Fibroblast of mammary gland (primary cell): ENCODE measurements around the gene MYO3B.

Experiments used
- DNase-seq: peaks from one replicate; pipeline ENCODE4 v3.0.0-alpha.2; 2010; ENCODE audit warnings: low read depth
- H3K4me3 ChIP-seq: 2 replicates; pipeline ENCODE4 v1.5.1; 2011; ENCODE audit warnings: low read depth, mild to moderate bottlenecking, low read length, moderate library complexity; ENCODE audit not compliant: control insufficient read depth
- TF ChIP-seq, protein P1 (sequence below): conservative IDR thresholded peaks from 2 replicates; pipeline ENCODE4 v1.5.1; 2011; ENCODE audit warnings: low read depth, low read length, inconsistent platforms; ENCODE audit not compliant: control insufficient read depth, insufficient read depth

MYO3B gene

GRCh38 chr2:170291474-170291873, 113.5 kb downstream of the MYO3B start:
- no peak overlapping the region for H3K4me3 ChIP-seq
- TF ChIP-seq, protein P1, sequence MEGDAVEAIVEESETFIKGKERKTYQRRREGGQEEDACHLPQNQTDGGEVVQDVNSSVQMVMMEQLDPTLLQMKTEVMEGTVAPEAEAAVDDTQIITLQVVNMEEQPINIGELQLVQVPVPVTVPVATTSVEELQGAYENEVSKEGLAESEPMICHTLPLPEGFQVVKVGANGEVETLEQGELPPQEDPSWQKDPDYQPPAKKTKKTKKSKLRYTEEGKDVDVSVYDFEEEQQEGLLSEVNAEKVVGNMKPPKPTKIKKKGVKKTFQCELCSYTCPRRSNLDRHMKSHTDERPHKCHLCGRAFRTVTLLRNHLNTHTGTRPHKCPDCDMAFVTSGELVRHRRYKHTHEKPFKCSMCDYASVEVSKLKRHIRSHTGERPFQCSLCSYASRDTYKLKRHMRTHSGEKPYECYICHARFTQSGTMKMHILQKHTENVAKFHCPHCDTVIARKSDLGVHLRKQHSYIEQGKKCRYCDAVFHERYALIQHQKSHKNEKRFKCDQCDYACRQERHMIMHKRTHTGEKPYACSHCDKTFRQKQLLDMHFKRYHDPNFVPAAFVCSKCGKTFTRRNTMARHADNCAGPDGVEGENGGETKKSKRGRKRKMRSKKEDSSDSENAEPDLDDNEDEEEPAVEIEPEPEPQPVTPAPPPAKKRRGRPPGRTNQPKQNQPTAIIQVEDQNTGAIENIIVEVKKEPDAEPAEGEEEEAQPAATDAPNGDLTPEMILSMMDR: no peak
- DNase-seq: no peak

- no peak overlapping the region for H3K4me3 ChIP-seq
- TF ChIP-seq, protein P1: no peak
- DNase-seq: no peak
Measured at GRCh38 chr2:170292415-170292814, 114.5 kb downstream of the MYO3B start.

- TF ChIP-seq, protein P1: no peak
- no peak for DNase-seq
- no peak overlapping the region for H3K4me3 ChIP-seq
Measured at GRCh38 chr2:170297496-170297895, 119.5 kb downstream of the MYO3B start.

- TF ChIP-seq, protein P1: no peak
- no peak overlapping the region for H3K4me3 ChIP-seq
- DNase-seq: peak; percentile 22
Measured at GRCh38 chr2:170298115-170298514, 120.2 kb downstream of the MYO3B start.

DNA sequence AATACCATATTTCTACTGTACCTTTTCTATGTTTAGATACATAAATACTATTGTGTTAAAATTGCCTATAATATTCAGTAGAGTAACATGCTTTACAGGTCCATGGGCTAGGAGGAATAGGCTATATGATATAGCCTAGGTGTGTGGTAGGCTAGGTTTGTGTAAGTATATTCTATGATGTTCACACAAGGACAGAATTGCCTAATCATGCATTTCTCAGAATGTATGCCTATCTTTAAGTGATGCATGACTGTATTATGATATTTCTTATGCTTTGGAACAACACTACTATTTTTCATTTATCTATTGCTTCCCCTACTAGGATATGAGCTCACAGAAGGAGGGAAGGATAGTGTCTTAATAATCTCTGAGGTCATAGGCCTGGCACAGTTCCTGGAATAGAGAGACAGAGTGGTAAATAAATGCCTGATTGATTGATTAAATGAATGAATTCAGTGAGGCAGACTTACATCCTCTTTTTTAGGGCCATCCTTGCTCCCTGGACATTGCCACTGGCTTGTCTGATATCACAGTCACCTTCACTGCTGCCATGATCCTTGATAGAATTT, 121.0 kb downstream of the MYO3B start:
- TF ChIP-seq, protein P1: no peak
- peak; percentile 31 for DNase-seq

DNA sequence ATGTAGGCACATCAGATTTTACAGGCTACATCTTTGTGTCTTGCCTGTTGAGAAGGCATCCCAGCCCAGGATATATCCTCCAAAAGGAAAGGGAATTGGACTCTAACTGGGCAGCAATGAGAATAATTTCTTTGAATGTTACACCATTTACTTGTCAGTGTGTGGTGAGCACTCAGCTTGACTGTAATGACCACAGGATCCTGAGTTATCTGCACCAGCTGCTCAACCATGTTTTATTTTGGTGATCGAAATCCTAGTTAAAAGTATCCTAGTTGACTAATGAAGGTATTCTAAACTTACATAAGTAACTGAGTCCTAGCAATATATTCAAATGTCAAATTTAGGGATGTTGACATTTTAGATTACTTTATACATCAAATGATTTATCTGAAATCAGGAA, 123.0 kb downstream of the MYO3B start:
- H3K4me3 ChIP-seq: no peak overlapping the region
- no peak for DNase-seq
- TF ChIP-seq, protein P1: no peak

More for the DNA sequence above, 121.0 kb downstream of the MYO3B start:
- H3K4me3 ChIP-seq: no peak overlapping the region

DNA sequence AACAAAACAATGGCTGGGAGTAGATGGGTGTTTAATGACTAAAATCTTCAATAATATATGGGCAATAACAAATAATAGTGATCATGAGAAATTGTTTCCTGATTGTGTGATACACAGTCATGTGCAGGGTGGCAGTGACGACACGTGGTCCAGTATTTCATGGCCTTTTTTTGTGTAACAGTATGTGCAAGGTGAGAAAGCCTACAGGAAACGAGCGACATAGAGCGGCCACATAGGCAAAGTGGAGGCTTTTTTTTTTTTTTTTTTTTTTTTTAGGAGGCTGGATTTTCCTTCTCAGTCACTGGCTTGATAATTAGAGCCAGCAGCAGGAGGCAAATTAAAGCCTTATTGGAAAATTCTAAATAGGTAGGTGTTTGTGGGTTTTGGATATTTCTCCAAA, 123.7 kb downstream of the MYO3B start:
- TF ChIP-seq, protein P1: no peak
- H3K4me3 ChIP-seq: no peak overlapping the region
- DNase-seq: no peak
